Karpas-422 (cell line): ENCODE measurements around the gene SLC22A2. TPM values are rescaled to one million over a fixed set of nuclear protein-coding genes. Genes with fewer than 3 reads are reported as not detected.

ENCODE experiments used
- DNase-seq: peaks from one replicate; pipeline ENCODE4 v3.0.0-alpha.2; 2015
- H2AFZ ChIP-seq: fragments of 200-600 bp; sonication (generic); 2 replicates; pipeline ENCODE4 v1.6.1; 2014; ENCODE audit warnings: antibody characterized with exemption, low read length, mixed read lengths
- H3K27ac ChIP-seq: fragments of 200-600 bp; sonication (generic); 2 replicates; pipeline ENCODE4 v1.5.1; 2014; ENCODE audit warnings: mild to moderate bottlenecking, low read length, moderate library complexity
- H3K27me3 ChIP-seq: fragments of 200-600 bp; sonication (generic); 2 replicates; pipeline ENCODE4 v1.6.1; 2014; ENCODE audit warnings: low read length, mixed read lengths
- H3K36me3 ChIP-seq: fragments of 200-600 bp; sonication (generic); 2 replicates; pipeline ENCODE4 v1.6.1; 2014; ENCODE audit warnings: low read length, mixed read lengths; ENCODE audit not compliant: insufficient read depth
- H3K4me1 ChIP-seq: fragments of 200-600 bp; sonication (generic); 2 replicates; pipeline ENCODE4 v1.6.1; 2014; ENCODE audit warnings: mild to moderate bottlenecking, low read length, mixed read lengths
- H3K4me2 ChIP-seq: fragments of 200-600 bp; sonication (generic); 2 replicates; pipeline ENCODE4 v1.6.1; 2014; ENCODE audit warnings: low read length, low read depth, mild to moderate bottlenecking; ENCODE audit not compliant: poor library complexity, severe bottlenecking
- H3K4me3 ChIP-seq: fragments of 200-600 bp; sonication (generic); 2 replicates; pipeline ENCODE4 v1.5.1; 2014; ENCODE audit warnings: mild to moderate bottlenecking, antibody characterized with exemption, low read length, mixed read lengths
- H3K79me2 ChIP-seq: fragments of 200-600 bp; sonication (generic); 2 replicates; pipeline ENCODE4 v1.6.1; 2014; ENCODE audit warnings: mild to moderate bottlenecking, low read length, mixed read lengths
- H3K9ac ChIP-seq: fragments of 200-600 bp; sonication (generic); 2 replicates; pipeline ENCODE4 v1.6.0; 2014; ENCODE audit warnings: low read length
- H3K9me2 ChIP-seq: fragments of 200-600 bp; sonication (generic), shearing (Covaris generic); replicated peaks from 2 replicates; pipeline ENCODE4 v1.6.0; 2014; ENCODE audit warnings: mild to moderate bottlenecking, low read length, moderate library complexity; ENCODE audit not compliant: insufficient read depth
- H3K9me3 ChIP-seq: fragments of 300-700, 200-600 bp; sonication (generic); 2 replicates; pipeline ENCODE4 v1.6.1; 2014; ENCODE audit warnings: low read length, mixed read lengths
- H4K20me1 ChIP-seq: fragments of 200-600 bp; sonication (generic); 2 replicates; pipeline ENCODE4 v1.6.1; 2014; ENCODE audit warnings: mild to moderate bottlenecking, antibody characterized with exemption, low read length, low read depth; ENCODE audit not compliant: insufficient read depth
- total RNA-seq: library from RNA; depleted of rRNA; stranded (reverse); fragments of >200 nt; shearing (Covaris generic); gene quantifications from 2 replicates; pipeline ENCODE4 v1.2.3, GENCODE V29; 2014; ENCODE audit warnings: low replicate concordance

SLC22A2 gene
- total RNA-seq, 1 experiment from 2014 or later = not detected

DNA sequence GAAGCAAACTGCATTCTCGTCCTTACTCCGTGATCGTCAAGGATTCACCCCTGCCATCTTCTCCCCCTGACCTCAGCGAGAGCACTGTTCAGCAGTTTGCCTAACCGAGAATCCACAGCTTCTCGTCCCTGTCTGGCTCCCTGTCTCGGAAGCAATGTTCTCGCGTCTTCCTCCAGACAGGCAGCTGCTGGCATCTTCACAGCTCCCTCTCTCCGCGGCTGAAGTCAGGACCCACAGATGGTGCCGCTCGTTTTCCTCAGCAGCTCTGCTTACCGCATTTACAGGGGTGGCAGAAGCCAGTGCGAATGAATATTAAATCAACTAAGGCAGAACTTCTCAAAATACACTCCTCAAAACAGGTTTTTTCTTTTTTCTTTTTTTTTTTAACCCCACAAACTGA lies 18.9 kb upstream of the SLC22A2 start:
- H3K79me2 ChIP-seq = no peaks in the 10 kb centered on the region
- no peaks in the 10 kb centered on the region for H3K9me3 ChIP-seq
- no peak overlapping the region for H2AFZ ChIP-seq
- H3K9me2 ChIP-seq = no peaks in the 10 kb centered on the region
- H3K9ac ChIP-seq = no peak overlapping the region
- no peaks in the 10 kb centered on the region for H4K20me1 ChIP-seq
- H3K4me2 ChIP-seq = no peak overlapping the region
- DNase-seq = no peak
- no peaks in the 10 kb centered on the region for H3K4me1 ChIP-seq
- H3K36me3 ChIP-seq = no peaks in the 10 kb centered on the region
- no peak overlapping the region for H3K27ac ChIP-seq
- no peaks in the 10 kb centered on the region for H3K27me3 ChIP-seq
- no peak overlapping the region for H3K4me3 ChIP-seq

DNA sequence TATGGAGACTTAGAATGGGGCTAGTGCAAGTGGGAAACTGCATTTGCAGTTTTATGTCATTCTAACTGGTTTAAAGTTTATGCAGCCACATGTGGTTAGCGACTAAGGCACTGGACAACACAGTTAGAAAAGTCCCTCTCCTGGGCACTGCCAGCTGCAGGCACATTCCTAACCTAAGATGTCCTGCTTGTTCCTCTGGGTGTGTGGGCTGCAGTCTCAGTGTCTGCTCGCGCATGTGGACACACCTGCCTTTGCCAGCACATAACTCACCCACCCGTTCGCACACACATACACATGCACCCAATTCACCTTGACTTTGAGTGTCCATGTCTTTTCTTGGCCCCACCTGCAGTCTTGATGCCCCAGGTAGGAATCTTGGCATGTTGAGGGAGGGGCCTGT lies 18.5 kb upstream of the SLC22A2 start:
- Histone ChIP-seq H3K27me3 (no peaks in the 10 kb centered on the region), H3K9ac (no peak overlapping the region), H3K79me2 (no peaks in the 10 kb centered on the region), H3K4me2 (no peak overlapping the region), H4K20me1 (no peaks in the 10 kb centered on the region), H3K4me1 (no peaks in the 10 kb centered on the region), H3K4me3 (no peak overlapping the region), H3K9me3 (no peaks in the 10 kb centered on the region), H2AFZ (no peak overlapping the region), H3K9me2 (no peaks in the 10 kb centered on the region), H3K36me3 (no peaks in the 10 kb centered on the region), H3K27ac (no peak overlapping the region)
- no peak for DNase-seq

DNA sequence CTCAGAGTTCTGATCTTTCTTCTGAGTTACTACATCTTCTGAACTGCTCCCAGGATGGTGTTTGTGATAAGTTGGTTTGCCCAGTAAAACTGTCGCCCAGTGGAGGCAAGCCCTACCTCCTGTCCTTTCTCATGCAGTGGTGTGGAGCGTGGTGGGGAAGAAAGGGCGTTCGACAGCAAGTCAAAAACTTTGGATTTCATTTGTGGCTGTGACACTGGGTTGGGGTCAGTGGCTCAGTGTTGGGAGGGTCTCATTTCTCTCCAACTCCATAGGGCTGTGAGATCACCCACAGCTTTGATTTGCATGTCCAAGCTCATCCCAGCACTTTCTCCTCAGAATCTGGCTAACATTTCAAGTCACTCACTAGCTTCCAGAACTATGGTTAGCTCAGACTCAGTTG lies 17.5 kb upstream of the SLC22A2 start:
- Histone ChIP-seq H3K9me2 (no peaks in the 10 kb centered on the region), H3K36me3 (no peaks in the 10 kb centered on the region), H3K4me2 (no peak overlapping the region), H4K20me1 (no peaks in the 10 kb centered on the region), H2AFZ (no peak overlapping the region), H3K79me2 (no peaks in the 10 kb centered on the region), H3K9me3 (no peaks in the 10 kb centered on the region), H3K4me3 (no peak overlapping the region), H3K4me1 (no peaks in the 10 kb centered on the region), H3K9ac (no peak overlapping the region), H3K27me3 (no peaks in the 10 kb centered on the region), H3K27ac (no peak overlapping the region)
- DNase-seq = no peak

DNA sequence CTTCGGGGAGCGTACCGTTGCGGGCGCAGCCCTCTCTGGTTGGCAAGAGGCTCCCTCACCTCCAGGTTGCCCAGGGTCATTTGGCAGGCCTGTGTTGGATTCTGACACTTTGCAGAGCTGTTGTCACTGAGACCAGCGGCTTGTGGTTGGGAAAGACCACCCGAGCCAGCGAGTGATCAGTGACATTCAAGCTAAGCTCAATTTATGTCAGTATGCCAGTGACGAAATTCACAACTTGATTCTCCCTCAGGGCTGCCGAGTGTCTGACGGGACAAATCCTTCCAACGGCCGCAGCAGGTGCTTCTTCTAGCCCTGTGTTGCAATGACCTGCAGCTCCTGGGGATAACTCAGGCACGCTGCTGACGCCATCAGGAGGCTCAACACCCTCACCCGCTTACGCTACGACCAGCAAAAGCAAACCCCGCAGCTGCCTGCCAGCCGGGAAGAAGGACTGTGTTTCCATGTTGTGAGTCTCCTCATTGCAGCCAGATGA lies 16.9 kb upstream of the SLC22A2 start:
- DNase-seq = no peak
- no peaks in the 10 kb centered on the region for H4K20me1 ChIP-seq
- H3K36me3 ChIP-seq = no peaks in the 10 kb centered on the region
- no peak overlapping the region for H2AFZ ChIP-seq
- H3K9ac ChIP-seq = no peak overlapping the region
- H3K79me2 ChIP-seq = no peaks in the 10 kb centered on the region
- H3K4me2 ChIP-seq = no peak overlapping the region
- no peak overlapping the region for H3K4me3 ChIP-seq
- no peaks in the 10 kb centered on the region for H3K4me1 ChIP-seq
- H3K27me3 ChIP-seq = no peaks in the 10 kb centered on the region
- H3K27ac ChIP-seq = no peak overlapping the region
- no peaks in the 10 kb centered on the region for H3K9me2 ChIP-seq
- H3K9me3 ChIP-seq = no peaks in the 10 kb centered on the region

DNA sequence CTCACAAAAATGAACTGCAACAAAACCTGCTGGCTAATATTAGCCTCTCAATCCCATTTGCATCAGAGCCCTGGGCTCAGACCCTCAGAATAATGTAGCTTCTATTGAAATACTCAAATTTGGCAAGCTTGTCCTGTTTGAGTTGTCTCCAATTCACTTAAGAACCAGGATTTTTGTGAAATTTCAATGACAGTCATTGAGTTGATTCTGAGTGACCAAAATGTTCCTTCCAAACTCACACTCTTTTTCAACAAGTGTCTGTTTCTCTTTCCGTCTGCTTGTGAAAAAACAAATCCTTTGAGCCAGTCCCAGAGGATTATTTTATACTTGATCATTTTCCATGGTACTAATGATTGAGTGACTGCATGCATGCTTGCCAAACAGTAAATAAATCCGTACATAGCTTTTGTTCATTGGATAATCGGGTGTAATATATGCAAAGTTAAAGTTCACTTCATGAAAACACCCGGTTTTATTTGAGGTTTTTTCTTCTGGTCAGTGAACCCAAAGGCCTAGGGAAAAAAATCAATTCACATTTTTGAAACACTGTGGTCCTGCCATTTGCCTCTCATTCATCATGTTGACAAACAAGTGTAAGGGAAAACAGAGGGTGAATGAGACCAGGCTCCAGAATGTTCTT lies 16.4 kb upstream of the SLC22A2 start:
- no peak overlapping the region for H3K9ac ChIP-seq
- no peaks in the 10 kb centered on the region for H3K36me3 ChIP-seq
- DNase-seq = no peak
- H3K4me2 ChIP-seq = no peak overlapping the region
- no peak overlapping the region for H3K27ac ChIP-seq
- H3K9me3 ChIP-seq = no peaks in the 10 kb centered on the region
- H2AFZ ChIP-seq = no peak overlapping the region
- H3K27me3 ChIP-seq = no peaks in the 10 kb centered on the region
- H3K4me3 ChIP-seq = no peak overlapping the region
- no peaks in the 10 kb centered on the region for H3K4me1 ChIP-seq
- H3K79me2 ChIP-seq = no peaks in the 10 kb centered on the region
- no peaks in the 10 kb centered on the region for H4K20me1 ChIP-seq
- no peaks in the 10 kb centered on the region for H3K9me2 ChIP-seq

DNA sequence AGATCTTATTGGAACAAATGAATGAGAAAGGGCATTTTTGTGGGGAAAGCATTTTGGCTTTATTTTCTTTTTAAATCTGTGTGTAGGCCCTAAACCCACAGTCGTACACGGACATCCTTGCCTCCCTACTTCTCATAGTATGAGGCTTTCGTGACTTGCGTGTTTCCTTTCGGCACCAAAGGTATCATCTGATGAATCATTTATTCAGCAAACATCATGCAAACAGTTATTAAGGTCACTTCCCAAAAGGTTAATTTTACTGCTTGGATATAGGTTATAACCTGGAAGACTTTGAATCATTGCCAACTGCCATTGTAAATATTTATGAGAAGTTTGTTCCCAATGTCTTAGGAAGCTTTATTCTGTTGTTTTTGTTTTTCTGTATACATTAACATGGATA lies 15.1 kb upstream of the SLC22A2 start:
- Histone ChIP-seq H3K9ac (no peak overlapping the region), H3K9me3 (no peaks in the 10 kb centered on the region), H3K79me2 (no peaks in the 10 kb centered on the region), H3K4me3 (no peak overlapping the region), H3K9me2 (no peaks in the 10 kb centered on the region), H4K20me1 (no peaks in the 10 kb centered on the region), H3K27me3 (no peaks in the 10 kb centered on the region), H2AFZ (no peak overlapping the region), H3K36me3 (no peaks in the 10 kb centered on the region), H3K27ac (no peak overlapping the region), H3K4me2 (no peak overlapping the region), H3K4me1 (no peaks in the 10 kb centered on the region)
- no peak for DNase-seq

DNA sequence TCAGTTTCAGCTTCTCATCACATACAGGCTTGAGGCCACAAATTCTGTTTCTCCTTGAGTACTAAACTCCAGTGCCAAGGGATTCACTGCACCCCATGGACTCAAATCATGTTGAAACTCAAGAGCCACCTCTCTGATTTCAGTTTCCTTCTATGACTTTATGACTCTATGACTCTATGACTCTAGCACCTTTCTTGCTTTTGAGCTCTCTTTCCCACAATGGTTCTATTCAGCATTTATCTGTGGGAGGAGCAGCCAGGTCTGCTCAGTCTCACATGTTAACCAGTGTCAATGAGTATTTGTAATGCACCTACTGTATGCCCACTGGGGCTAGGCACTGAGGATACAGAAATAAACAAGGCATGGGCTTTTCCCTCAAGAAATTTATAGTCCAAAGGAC lies 14.6 kb upstream of the SLC22A2 start:
- Histone ChIP-seq H3K27me3 (no peaks in the 10 kb centered on the region), H3K9me3 (no peaks in the 10 kb centered on the region), H2AFZ (no peak overlapping the region), H3K27ac (no peak overlapping the region), H3K36me3 (no peaks in the 10 kb centered on the region), H3K4me3 (no peak overlapping the region), H3K79me2 (no peaks in the 10 kb centered on the region), H4K20me1 (no peaks in the 10 kb centered on the region), H3K9ac (no peak overlapping the region), H3K4me1 (no peaks in the 10 kb centered on the region), H3K9me2 (no peaks in the 10 kb centered on the region), H3K4me2 (no peak overlapping the region)
- no peak for DNase-seq

DNA sequence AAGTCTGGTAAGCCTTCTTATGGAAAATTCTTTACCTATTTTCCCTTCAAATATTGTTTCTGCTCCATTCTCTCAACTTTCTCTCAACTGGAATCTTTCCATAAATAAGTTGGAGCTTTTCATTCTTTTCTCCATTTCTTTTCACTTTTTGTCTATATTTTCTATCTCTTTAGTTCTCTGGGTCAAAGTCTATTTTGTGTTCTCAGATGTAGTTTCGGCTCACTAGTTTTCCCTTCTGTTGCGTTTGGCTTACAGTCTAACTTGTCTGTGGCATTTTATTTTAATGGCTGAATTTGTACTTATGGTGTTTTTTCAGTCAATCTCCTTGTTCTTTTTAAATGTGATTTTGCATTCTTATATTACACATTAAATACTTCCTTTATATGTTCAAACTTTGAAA lies 14.1 kb upstream of the SLC22A2 start:
- Histone ChIP-seq H3K4me1 (no peaks in the 10 kb centered on the region), H3K4me3 (no peak overlapping the region), H3K9me3 (no peaks in the 10 kb centered on the region), H3K79me2 (no peaks in the 10 kb centered on the region), H3K27me3 (no peaks in the 10 kb centered on the region), H3K4me2 (no peak overlapping the region), H3K27ac (no peak overlapping the region), H3K9ac (no peak overlapping the region), H3K36me3 (no peaks in the 10 kb centered on the region), H4K20me1 (no peaks in the 10 kb centered on the region), H3K9me2 (no peaks in the 10 kb centered on the region), H2AFZ (no peak overlapping the region)
- DNase-seq = no peak
